ENCODE results near the gene GMPS. TPM values are rescaled to one million over a fixed set of nuclear protein-coding genes. Genes with fewer than 3 reads are reported as not detected.
"Not testable (repeated sequence)": the region's sequence is repeated elsewhere in the genome, so short reads cannot be mapped to it uniquely, and the experiment has no call there.

The GMPS gene
- total and polyA plus RNA-seq, 3 experiments from 2014 or later: 63.7 to 117 (median 113) TPM

DNA sequence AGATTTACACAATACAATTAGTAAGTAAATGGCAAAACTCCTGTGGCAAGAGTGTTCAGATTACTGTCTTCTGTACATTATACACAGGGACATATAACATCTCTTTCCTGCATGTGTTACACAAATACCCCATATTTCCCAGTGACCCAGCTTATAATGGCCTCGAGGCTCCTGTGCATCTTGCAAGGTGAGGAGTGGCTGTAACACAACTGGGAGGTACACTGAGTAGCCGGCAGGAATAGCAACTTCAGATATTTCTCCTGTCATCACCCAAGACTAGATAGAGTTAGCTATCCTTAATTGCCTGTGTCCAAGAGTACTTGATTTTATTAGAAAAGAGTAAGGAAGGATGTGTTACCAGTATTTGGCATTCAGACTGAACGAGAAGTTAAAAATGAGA is 5.6 kb downstream of the GMPS start:
- DNase-seq: no peak
- no peaks in the 10 kb centered on the region for H3K9me3 Mint-ChIP-seq
- Histone ChIP-seq H3K4me3 (ENCODE audit: low read length) (no peak overlapping the region), H3K4me1 (ENCODE audit: insufficient read depth, low read length) (peaks cover 31% of the 10 kb centered on the region), H3K9me3 (ENCODE audit: low read length) (no peaks in the 10 kb centered on the region), H3K36me3 (ENCODE audit: insufficient read depth, low read length) (no peaks in the 10 kb centered on the region), H3K27me3 (ENCODE audit: insufficient read depth, low read length, poor library complexity, severe bottlenecking) (no peaks in the 10 kb centered on the region), H3K27ac (ENCODE audit: low read depth, low read length) (no peak overlapping the region)
- no peak overlapping the region for H3K4me3 Mint-ChIP-seq
- H3K27me3 Mint-ChIP-seq: no peaks in the 10 kb centered on the region
- H3K36me3 Mint-ChIP-seq: peaks cover 0 to 5% (median 0%) of the 10 kb centered on the region in 3 donors
- H3K4me1 Mint-ChIP-seq: peaks cover 60 to 81% (median 71%) of the 10 kb centered on the region in 3 donors
- H3K27ac Mint-ChIP-seq: peak overlapping the region in 1 of 8 donors; percentile 17
- ChIA-PET POLR2A (no interaction called here), CTCF (no interaction called here)

DNA sequence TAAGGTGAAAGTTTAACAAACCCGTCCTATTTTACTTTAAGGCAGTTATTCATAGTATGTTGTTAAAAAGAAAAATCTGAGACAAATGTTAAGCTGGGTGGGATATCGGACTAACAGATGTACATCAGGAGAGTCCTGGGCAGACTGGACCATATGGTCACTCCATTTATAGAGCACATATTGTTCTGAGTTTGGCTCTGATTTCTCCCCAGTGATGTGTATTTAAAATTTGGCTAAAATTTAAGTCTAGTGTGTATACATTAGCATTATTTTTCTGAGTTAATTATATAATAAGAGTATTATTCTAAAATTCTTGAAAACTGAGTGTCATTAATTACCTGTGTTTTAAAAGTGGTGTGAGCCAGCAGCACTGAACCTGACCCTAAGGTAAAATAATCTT is 6.1 kb downstream of the GMPS start:
- H3K27ac Mint-ChIP-seq: no peak overlapping the region
- H3K9me3 ChIP-seq (ENCODE audit: low read length): no peaks in the 10 kb centered on the region
- no peaks in the 10 kb centered on the region for H3K36me3 ChIP-seq (ENCODE audit: insufficient read depth, low read length)
- H3K4me3 ChIP-seq (ENCODE audit: low read length): no peak overlapping the region
- no peak for DNase-seq
- no peak overlapping the region for H3K4me3 Mint-ChIP-seq
- CTCF ChIA-PET: no interaction called here
- H3K4me1 ChIP-seq (ENCODE audit: insufficient read depth, low read length): peaks cover 33% of the 10 kb centered on the region
- no peaks in the 10 kb centered on the region for H3K27me3 ChIP-seq (ENCODE audit: insufficient read depth, low read length, poor library complexity, severe bottlenecking)
- no peaks in the 10 kb centered on the region for H3K9me3 Mint-ChIP-seq
- no peaks in the 10 kb centered on the region for H3K27me3 Mint-ChIP-seq
- peaks cover 0 to 4% (median 0%) of the 10 kb centered on the region in 3 donors for H3K36me3 Mint-ChIP-seq
- POLR2A ChIA-PET: no interaction called here
- peaks cover 60 to 85% (median 76%) of the 10 kb centered on the region in 3 donors for H3K4me1 Mint-ChIP-seq
- H3K27ac ChIP-seq (ENCODE audit: low read depth, low read length): no peak overlapping the region

DNA sequence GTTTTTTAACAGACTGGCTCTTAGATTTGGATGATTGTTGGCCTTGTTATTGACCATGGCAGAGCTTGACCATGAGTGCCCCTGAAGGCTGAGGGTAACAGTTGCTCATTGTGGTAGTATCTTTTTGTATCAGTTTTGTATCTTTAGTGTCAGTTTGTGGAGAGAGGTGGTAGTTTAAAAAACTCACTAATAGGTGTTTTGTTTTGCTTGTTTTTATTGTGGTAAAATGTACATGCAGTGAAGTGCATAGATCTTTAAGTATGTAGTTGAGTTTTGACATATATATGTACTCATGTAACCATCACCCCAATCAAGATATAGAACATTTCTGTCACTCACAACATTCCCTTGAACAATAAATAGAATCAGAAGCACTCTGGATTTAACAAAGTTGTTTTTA is 9.8 kb downstream of the GMPS start:
- H3K27ac Mint-ChIP-seq: no peak overlapping the region
- peaks cover 51 to 81% (median 81%) of the 10 kb centered on the region in 3 donors for H3K4me1 Mint-ChIP-seq
- H3K27ac ChIP-seq (ENCODE audit: low read depth, low read length): no peak overlapping the region
- no peaks in the 10 kb centered on the region for H3K27me3 Mint-ChIP-seq
- ChIA-PET CTCF (interaction anchor here (0.7 kb wide), 1 partner anchor 662 kb away, joined by 3 read pairs; no protein-coding TSS in a partner anchor), POLR2A (no interaction called here)
- H3K4me1 ChIP-seq (ENCODE audit: insufficient read depth, low read length): peaks cover 18% of the 10 kb centered on the region
- no peak overlapping the region for H3K4me3 ChIP-seq (ENCODE audit: low read length)
- H3K4me3 Mint-ChIP-seq: peak overlapping the region in 3 of 7 donors; percentile 5 to 27 (median 6)
- no peak for DNase-seq
- H3K27me3 ChIP-seq (ENCODE audit: insufficient read depth, low read length, poor library complexity, severe bottlenecking): no peaks in the 10 kb centered on the region
- no peaks in the 10 kb centered on the region for H3K9me3 ChIP-seq (ENCODE audit: low read length)
- H3K9me3 Mint-ChIP-seq: no peaks in the 10 kb centered on the region
- H3K36me3 Mint-ChIP-seq: no peaks in the 10 kb centered on the region
- H3K36me3 ChIP-seq (ENCODE audit: insufficient read depth, low read length): no peaks in the 10 kb centered on the region

DNA sequence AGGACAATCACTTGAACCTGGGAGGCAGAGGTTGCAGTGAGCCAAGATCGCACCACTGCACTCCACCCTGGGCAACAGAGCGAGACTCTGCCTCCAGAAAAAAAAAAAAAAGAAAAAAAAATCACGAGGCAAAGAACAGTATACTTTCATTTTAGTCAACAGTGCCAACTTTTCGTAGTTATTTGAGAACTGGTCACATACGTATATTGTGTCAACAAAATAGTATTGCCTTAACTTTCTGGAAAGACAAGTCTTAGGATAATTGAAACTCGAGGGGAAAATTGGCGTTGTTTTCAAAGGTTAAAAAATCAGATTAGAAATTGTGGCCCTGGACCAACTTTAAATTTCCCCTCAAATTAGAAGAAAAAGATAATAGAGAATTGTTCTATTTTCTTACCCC is 13.8 kb downstream of the GMPS start:
- CTCF ChIA-PET: interaction anchor here (1.1 to 1.4 kb wide), 2 partner anchors 22 to 78 kb away, joined by 3 to 4 read pairs; partner anchors contain the start of gene C3orf33
- no peak overlapping the region for H3K4me3 ChIP-seq (ENCODE audit: low read length)

DNA sequence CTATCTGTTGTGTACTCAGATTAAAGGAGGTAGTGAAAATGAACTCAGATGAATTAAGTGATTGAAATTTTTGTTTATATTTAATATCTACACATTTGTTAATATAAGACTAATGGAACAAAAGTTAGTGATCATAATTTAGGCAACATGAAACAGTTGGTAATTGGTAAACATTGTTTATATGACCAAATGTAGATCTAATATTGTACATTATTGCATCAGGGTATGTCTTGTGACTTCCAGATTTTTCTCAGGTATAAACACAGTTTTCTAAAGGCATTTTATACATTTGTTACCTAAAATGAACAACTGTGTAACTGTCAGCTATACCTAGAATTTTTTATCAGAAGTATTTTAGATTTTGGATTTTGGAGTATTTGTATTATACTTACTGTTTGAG is 14.8 kb downstream of the GMPS start:
- Histone ChIP-seq H3K27me3 (ENCODE audit: insufficient read depth, low read length, poor library complexity, severe bottlenecking) (no peaks in the 10 kb centered on the region), H3K4me3 (ENCODE audit: low read length) (no peak overlapping the region), H3K27ac (ENCODE audit: low read depth, low read length) (no peak overlapping the region), H3K4me1 (ENCODE audit: insufficient read depth, low read length) (peaks cover 13% of the 10 kb centered on the region), H3K9me3 (ENCODE audit: low read length) (no peaks in the 10 kb centered on the region), H3K36me3 (ENCODE audit: insufficient read depth, low read length) (no peaks in the 10 kb centered on the region)
- CTCF ChIA-PET: interaction anchor here (1.1 kb wide), 1 partner anchor 79 kb away, joined by 4 read pairs; the partner anchor contains the start of gene C3orf33
- Mint-ChIP-seq H3K4me1 (peaks cover 40 to 67% (median 66%) of the 10 kb centered on the region in 3 donors), H3K36me3 (peaks cover 0 to 2% (median 0%) of the 10 kb centered on the region in 3 donors), H3K9me3 (no peaks in the 10 kb centered on the region), H3K4me3 (no peak overlapping the region), H3K27me3 (no peaks in the 10 kb centered on the region), H3K27ac (no peak overlapping the region)
- POLR2A ChIA-PET: no interaction called here
- no peak for DNase-seq

More for the DNA sequence above, 13.8 kb downstream of the GMPS start:
- H3K4me3 Mint-ChIP-seq: no peak overlapping the region
- peaks cover 0 to 2% (median 0%) of the 10 kb centered on the region in 3 donors for H3K36me3 Mint-ChIP-seq
- H3K27ac ChIP-seq (ENCODE audit: low read depth, low read length): no peak overlapping the region
- no peaks in the 10 kb centered on the region for H3K9me3 ChIP-seq (ENCODE audit: low read length)
- POLR2A ChIA-PET: no interaction called here
- no peaks in the 10 kb centered on the region for H3K27me3 Mint-ChIP-seq
- peaks cover 15% of the 10 kb centered on the region for H3K4me1 ChIP-seq (ENCODE audit: insufficient read depth, low read length)
- no peaks in the 10 kb centered on the region for H3K9me3 Mint-ChIP-seq
- no peaks in the 10 kb centered on the region for H3K36me3 ChIP-seq (ENCODE audit: insufficient read depth, low read length)
- H3K4me1 Mint-ChIP-seq: peaks cover 38 to 67% (median 63%) of the 10 kb centered on the region in 3 donors
- H3K27me3 ChIP-seq (ENCODE audit: insufficient read depth, low read length, poor library complexity, severe bottlenecking): no peaks in the 10 kb centered on the region
- no peak overlapping the region for H3K27ac Mint-ChIP-seq
- no peak for DNase-seq

DNA sequence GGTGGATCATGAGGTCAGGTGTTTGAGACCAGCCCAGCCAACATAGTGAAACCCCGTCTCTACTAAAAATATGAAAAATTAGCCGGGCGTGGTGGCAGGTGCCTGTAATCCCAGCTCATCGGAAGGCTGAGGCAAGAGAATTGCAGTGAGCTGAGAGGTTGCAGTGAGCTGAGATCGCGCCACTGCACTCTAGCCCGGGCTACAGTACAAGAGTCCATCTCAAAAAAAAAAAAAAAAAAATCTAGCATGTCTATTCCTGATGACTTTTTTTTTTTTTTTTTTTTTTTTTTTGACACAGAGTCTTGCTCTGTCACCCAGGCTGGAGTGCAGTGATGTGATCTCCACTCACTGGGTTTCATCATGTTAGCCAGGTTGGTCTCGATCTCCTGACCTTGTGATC is 15.9 kb downstream of the GMPS start:
- ChIA-PET POLR2A (interaction anchor here (0.6 kb wide), 1 partner anchor 10 kb away, joined by 4 read pairs; no protein-coding TSS in a partner anchor), CTCF (interaction anchor here (0.9 kb wide), 1 partner anchor 54 kb away, joined by 3 read pairs; no protein-coding TSS in a partner anchor)
- H3K4me3 Mint-ChIP-seq; H3K9me3 ChIP-seq (ENCODE audit: low read length); DNase-seq; H3K4me1 ChIP-seq (ENCODE audit: insufficient read depth, low read length); H3K36me3 ChIP-seq (ENCODE audit: insufficient read depth, low read length); H3K27me3 Mint-ChIP-seq; H3K27me3 ChIP-seq (ENCODE audit: insufficient read depth, low read length, poor library complexity, severe bottlenecking); H3K4me3 ChIP-seq (ENCODE audit: low read length); H3K27ac Mint-ChIP-seq; H3K27ac ChIP-seq (ENCODE audit: low read depth, low read length); H3K36me3 Mint-ChIP-seq; H3K9me3 Mint-ChIP-seq: not testable (repeated sequence)
- H3K4me1 Mint-ChIP-seq: peaks cover 42 to 68% (median 66%) of the 10 kb centered on the region in 3 donors

DNA sequence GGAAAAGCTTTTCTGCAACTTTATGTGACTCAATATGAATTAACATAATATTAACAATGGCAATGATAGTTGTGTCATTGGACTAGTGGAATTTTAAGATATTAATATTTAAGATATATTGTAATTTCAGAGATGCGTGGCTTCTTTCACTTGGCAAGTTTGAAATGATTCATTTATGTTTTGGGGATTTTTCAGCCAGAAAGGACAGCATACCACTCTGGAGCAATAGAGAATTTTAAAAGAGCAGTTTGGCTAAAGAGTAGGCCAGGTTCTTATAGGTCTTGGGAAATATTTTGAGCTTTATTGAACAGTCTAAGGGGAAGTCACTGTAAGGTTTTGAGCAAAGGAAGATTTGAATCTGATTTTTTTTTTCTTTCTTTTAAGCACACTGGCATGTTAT is 16.5 kb downstream of the GMPS start:
- H3K36me3 Mint-ChIP-seq: peaks cover 0 to 2% (median 2%) of the 10 kb centered on the region in 3 donors
- ChIA-PET CTCF (interaction anchor here (0.9 kb wide), 1 partner anchor 55 kb away, joined by 3 read pairs; no protein-coding TSS in a partner anchor), POLR2A (no interaction called here)
- Histone ChIP-seq H3K4me1 (ENCODE audit: insufficient read depth, low read length) (peaks cover 4% of the 10 kb centered on the region), H3K9me3 (ENCODE audit: low read length) (no peaks in the 10 kb centered on the region), H3K4me3 (ENCODE audit: low read length) (no peak overlapping the region), H3K36me3 (ENCODE audit: insufficient read depth, low read length) (no peaks in the 10 kb centered on the region), H3K27ac (ENCODE audit: low read depth, low read length) (no peak overlapping the region), H3K27me3 (ENCODE audit: insufficient read depth, low read length, poor library complexity, severe bottlenecking) (no peaks in the 10 kb centered on the region)
- no peaks in the 10 kb centered on the region for H3K9me3 Mint-ChIP-seq
- H3K27ac Mint-ChIP-seq: peak overlapping the region in 1 of 8 donors; percentile 64
- no peak for DNase-seq
- H3K4me3 Mint-ChIP-seq: no peak overlapping the region
- peaks cover 42 to 67% (median 60%) of the 10 kb centered on the region in 3 donors for H3K4me1 Mint-ChIP-seq
- no peaks in the 10 kb centered on the region for H3K27me3 Mint-ChIP-seq

DNA sequence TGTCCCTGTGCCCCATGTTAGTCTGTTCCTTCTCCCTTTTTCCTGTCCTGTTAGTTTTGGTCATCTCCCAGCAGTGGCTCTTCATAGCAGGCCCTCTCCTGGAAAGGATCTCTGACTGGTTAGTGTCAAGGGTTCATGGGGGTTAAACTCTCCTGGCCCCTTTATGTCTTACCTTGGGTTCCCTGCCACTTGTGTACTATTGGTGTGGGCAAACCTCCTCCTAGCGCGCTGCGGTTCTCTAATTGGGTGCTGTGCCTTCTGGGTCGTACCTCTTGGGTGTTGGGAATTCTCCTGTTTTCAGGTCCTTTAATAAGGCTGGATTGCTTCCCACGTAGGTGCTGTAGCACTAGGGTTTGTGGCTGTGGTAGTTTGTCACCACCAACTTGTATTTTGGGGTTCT is 18.8 kb downstream of the GMPS start:
- Histone ChIP-seq H3K4me1 (ENCODE audit: insufficient read depth, low read length) (peaks cover 4% of the 10 kb centered on the region), H3K4me3 (ENCODE audit: low read length) (no peak overlapping the region), H3K36me3 (ENCODE audit: insufficient read depth, low read length) (no peaks in the 10 kb centered on the region), H3K27me3 (ENCODE audit: insufficient read depth, low read length, poor library complexity, severe bottlenecking) (no peaks in the 10 kb centered on the region), H3K27ac (ENCODE audit: low read depth, low read length) (peak overlapping the region; percentile 64), H3K9me3 (ENCODE audit: low read length) (no peaks in the 10 kb centered on the region)
- peak overlapping the region in 4 of 8 donors; percentile 12 to 56 (median 48) for H3K27ac Mint-ChIP-seq
- H3K9me3 Mint-ChIP-seq: no peaks in the 10 kb centered on the region
- no peak overlapping the region for H3K4me3 Mint-ChIP-seq
- H3K36me3 Mint-ChIP-seq: peaks cover 0 to 11% (median 2%) of the 10 kb centered on the region in 3 donors
- ChIA-PET POLR2A (no interaction called here), CTCF (interaction anchor here (1.4 kb wide), 2 partner anchors 10 to 83 kb away, joined by 3 to 5 read pairs; partner anchors contain the start of gene C3orf33)
- DNase-seq: no peak
- peaks cover 37 to 56% (median 48%) of the 10 kb centered on the region in 3 donors for H3K4me1 Mint-ChIP-seq
- no peaks in the 10 kb centered on the region for H3K27me3 Mint-ChIP-seq
